ENCODE measurements around the gene COX7B2. TPM values are rescaled to one million over a fixed set of nuclear protein-coding genes. Genes with fewer than 3 reads are reported as not detected.

COX7B2 gene, protein sequence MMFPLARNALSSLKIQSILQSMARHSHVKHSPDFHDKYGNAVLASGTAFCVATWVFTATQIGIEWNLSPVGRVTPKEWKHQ
- total RNA-seq (not detected), polyA plus RNA-seq (not detected)
- long read RNA-seq, donor 1 = 0 reads
- long read RNA-seq, donor 2, partial matches to known transcripts = 0 of 1 reads
- long read RNA-seq, donor 2, other reads (novel, unspliced or antisense) = 1 of 1 reads
- long read RNA-seq, donor 3 = 0 reads

DNA sequence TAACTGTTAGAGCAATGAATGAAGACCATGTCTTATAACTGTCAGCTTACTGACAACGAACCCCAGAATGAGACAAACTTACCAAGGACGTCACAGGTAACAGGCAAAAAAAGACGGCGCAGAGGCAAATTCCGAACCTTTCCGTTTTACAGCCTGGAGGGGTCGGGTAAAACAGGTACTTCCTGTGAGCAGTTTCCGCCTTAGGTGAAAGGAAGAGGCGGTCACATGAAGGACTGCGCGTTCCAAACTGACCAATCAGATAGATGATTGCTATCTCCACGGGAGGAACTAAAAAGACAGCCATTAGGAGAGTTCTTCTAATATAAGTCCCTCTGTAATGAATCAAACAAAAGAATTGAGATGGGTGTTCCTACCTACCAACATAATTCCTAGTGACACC, at the start of gene COX7B2:
TSS of gene COX7B2 (minus strand) at position 168 of the 400 bp plus-strand sequence. CDS start 174,053 bp downstream, outside the sequence.
- WGBS, 4 donors = 87 to 90% (median 89%) methylated on average over 12 of the region's 12 CpGs
- no peaks in the 10 kb centered on the region for H3K4me1 ChIP-seq
- no peaks in the 10 kb centered on the region for H3K9me3 ChIP-seq
- no peak for DNase-seq
- H3K27me3 ChIP-seq = no peaks in the 10 kb centered on the region
- TF ChIP-seq POLR2A (IDR thresholded peaks at IDR 0.05) = no peak
- TF ChIP-seq, protein P1, sequence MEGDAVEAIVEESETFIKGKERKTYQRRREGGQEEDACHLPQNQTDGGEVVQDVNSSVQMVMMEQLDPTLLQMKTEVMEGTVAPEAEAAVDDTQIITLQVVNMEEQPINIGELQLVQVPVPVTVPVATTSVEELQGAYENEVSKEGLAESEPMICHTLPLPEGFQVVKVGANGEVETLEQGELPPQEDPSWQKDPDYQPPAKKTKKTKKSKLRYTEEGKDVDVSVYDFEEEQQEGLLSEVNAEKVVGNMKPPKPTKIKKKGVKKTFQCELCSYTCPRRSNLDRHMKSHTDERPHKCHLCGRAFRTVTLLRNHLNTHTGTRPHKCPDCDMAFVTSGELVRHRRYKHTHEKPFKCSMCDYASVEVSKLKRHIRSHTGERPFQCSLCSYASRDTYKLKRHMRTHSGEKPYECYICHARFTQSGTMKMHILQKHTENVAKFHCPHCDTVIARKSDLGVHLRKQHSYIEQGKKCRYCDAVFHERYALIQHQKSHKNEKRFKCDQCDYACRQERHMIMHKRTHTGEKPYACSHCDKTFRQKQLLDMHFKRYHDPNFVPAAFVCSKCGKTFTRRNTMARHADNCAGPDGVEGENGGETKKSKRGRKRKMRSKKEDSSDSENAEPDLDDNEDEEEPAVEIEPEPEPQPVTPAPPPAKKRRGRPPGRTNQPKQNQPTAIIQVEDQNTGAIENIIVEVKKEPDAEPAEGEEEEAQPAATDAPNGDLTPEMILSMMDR (IDR thresholded peaks at IDR 0.05) = no peak
- intact Hi-C loops (cut with DNase I) = no loop called here
- H3K27ac ChIP-seq = no peak within 1 kb of the TSS
- no peak for ATAC-seq
- no peaks in the 10 kb centered on the region for H3K36me3 ChIP-seq
- no peak within 1 kb of the TSS for H3K4me3 ChIP-seq

DNA sequence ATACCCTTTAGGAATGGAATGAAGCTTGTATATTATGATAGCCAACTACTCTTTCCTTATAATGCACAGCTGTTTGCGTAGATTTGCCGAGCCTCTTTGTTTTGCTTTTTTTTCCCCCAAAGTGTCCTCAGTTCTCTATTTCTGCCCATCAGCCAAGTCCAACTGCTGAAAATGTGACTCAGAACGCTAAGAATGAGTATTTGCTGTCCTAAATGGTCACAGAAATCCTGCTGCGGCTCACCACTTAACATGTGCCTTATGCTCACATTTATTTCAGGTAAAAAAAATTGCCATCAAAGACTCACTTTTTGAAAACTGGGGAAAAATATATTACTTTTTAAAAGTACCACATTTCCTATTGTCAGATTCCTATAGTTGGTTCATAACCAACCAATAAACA, 47.4 kb upstream of the COX7B2 start:
- Histone ChIP-seq H3K27me3 (no peaks in the 10 kb centered on the region), H3K36me3 (no peaks in the 10 kb centered on the region), H3K27ac (no peak overlapping the region), H3K4me3 (no peak overlapping the region), H3K4me1 (peaks cover 0 to 7% (median 0%) of the 10 kb centered on the region in 12 donors), H3K9me3 (no peaks in the 10 kb centered on the region)
- intact Hi-C loops (cut with DNase I) = loop anchor here in 1 of 10 donors (10.0 kb wide), 1 partner anchor 168 kb away; no protein-coding TSS in a partner anchor
- DNase-seq = no peak
- no peak for TF ChIP-seq POLR2A (IDR thresholded peaks at IDR 0.05)
- TF ChIP-seq, protein P1 (IDR thresholded peaks at IDR 0.05) = no peak
- ATAC-seq = no peak
- 62 to 73% (median 67%) methylated on average over 4 of the region's 4 CpGs for WGBS, 4 donors

DNA sequence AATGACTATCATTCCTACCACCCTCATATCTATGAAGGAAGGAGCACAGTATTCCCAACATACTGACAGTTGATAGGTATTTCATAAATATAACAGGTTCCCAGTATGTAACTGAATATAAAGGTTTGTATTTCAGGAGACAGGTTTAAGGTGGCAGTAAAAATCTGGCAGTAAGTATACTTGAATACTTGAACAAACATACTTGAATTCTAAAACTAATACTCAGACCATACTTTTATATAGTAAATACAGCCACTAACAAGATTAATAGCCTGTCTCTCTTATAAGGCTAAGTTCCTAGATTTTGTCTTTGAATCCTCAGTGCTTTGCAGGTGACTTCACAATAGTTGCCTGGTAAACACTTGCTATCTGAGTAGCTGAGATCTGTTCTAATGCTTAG, 46.6 kb upstream of the COX7B2 start:
- Histone ChIP-seq H3K4me3 (no peak overlapping the region), H3K9me3 (no peaks in the 10 kb centered on the region), H3K27ac (no peak overlapping the region), H3K36me3 (no peaks in the 10 kb centered on the region), H3K27me3 (no peaks in the 10 kb centered on the region), H3K4me1 (peaks cover 0 to 10% (median 0%) of the 10 kb centered on the region in 12 donors)
- intact Hi-C loops (cut with DNase I) = loop anchor here in 1 of 10 donors (10.0 kb wide), 1 partner anchor 169 kb away; no protein-coding TSS in a partner anchor
- no peak for ATAC-seq
- TF ChIP-seq POLR2A (IDR thresholded peaks at IDR 0.05) = no peak
- TF ChIP-seq, protein P1 (IDR thresholded peaks at IDR 0.05) = no peak
- no peak for DNase-seq

DNA sequence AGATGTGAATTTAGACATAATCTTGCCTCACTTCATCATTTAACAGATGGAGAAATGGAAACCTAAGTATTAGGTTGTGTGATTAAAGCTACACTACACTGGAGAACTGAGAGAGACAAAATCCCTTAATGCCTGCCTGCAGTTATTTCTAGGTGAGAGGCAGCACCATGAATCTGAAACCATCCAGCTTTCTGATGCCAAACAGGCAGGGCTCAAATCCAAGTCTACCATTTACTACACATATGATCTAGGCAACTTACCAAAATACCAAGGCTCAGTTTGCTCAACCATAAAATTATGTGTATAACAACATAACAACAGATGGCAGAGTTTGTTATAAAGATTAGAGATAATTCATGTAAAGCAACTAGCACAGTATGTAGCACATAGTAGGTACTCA, 45.6 kb upstream of the COX7B2 start:
- H3K9me3 ChIP-seq = no peaks in the 10 kb centered on the region
- H3K36me3 ChIP-seq = no peaks in the 10 kb centered on the region
- TF ChIP-seq, protein P1 (IDR thresholded peaks at IDR 0.05) = no peak
- TF ChIP-seq POLR2A (IDR thresholded peaks at IDR 0.05) = no peak
- ATAC-seq (no peak), DNase-seq (no peak)
- no peaks in the 10 kb centered on the region for H3K27me3 ChIP-seq
- peaks cover 0 to 19% (median 2%) of the 10 kb centered on the region in 12 donors for H3K4me1 ChIP-seq
- no peak overlapping the region for H3K27ac ChIP-seq
- intact Hi-C loops (cut with DNase I) = loop anchor here in 1 of 10 donors (10.0 kb wide), 1 partner anchor 170 kb away; no protein-coding TSS in a partner anchor
- H3K4me3 ChIP-seq = no peak overlapping the region
